Effector memory CD4-positive, alpha-beta T cell (primary cell): ENCODE results near the gene CDKAL1.

Experiments
- DNase-seq, 3 donors: peaks; one replicate each; pipeline ENCODE4 v3.0.0-alpha.2; 2020
- H3K27ac ChIP-seq: 2 replicates; pipeline ENCODE4 v1.7.0; 2013; ENCODE audit warnings: mild to moderate bottlenecking, low read length, moderate library complexity; ENCODE audit not compliant: insufficient read depth, poor library complexity, severe bottlenecking
- H3K27me3 ChIP-seq: replicated peaks from 2 replicates; pipeline ENCODE4 v1.7.0; 2013; ENCODE audit warnings: mild to moderate bottlenecking, low read length; ENCODE audit not compliant: insufficient read depth, control insufficient read depth, poor library complexity, severe bottlenecking
- H3K36me3 ChIP-seq: 2 replicates; pipeline ENCODE4 v1.7.0; 2013; ENCODE audit warnings: mild to moderate bottlenecking, low read length, moderate library complexity; ENCODE audit not compliant: control insufficient read depth, insufficient read depth
- H3K4me1 ChIP-seq: 2 replicates; pipeline ENCODE4 v1.7.0; 2013; ENCODE audit warnings: low read length, mild to moderate bottlenecking; ENCODE audit not compliant: control insufficient read depth, insufficient read depth, poor library complexity, severe bottlenecking
- H3K4me3 ChIP-seq: 2 replicates; pipeline ENCODE4 v1.7.0; 2013; ENCODE audit warnings: low read length, low read depth, mild to moderate bottlenecking; ENCODE audit not compliant: insufficient read depth, poor library complexity, severe bottlenecking
- H3K9me3 ChIP-seq: 2 replicates; pipeline ENCODE4 v1.7.0; 2013; ENCODE audit warnings: mild to moderate bottlenecking, low read length, moderate library complexity; ENCODE audit not compliant: control insufficient read depth

CDKAL1 gene

GRCh38 chr6:21131406-21131805, 597.1 kb downstream of the CDKAL1 start:
- Histone ChIP-seq H3K4me1 (no peaks in the 10 kb centered on the region), H3K27me3 (no peaks in the 10 kb centered on the region)
- DNase-seq, result no peak

GRCh38 chr6:21132446-21132845, 598.2 kb downstream of the CDKAL1 start:
- no peaks in the 10 kb centered on the region for H3K4me1 ChIP-seq
- no peaks in the 10 kb centered on the region for H3K27me3 ChIP-seq
- no peak overlapping the region for H3K27ac ChIP-seq
- DNase-seq, result no peak
- H3K36me3 ChIP-seq, result no peaks in the 10 kb centered on the region
- no peaks in the 10 kb centered on the region for H3K9me3 ChIP-seq
- H3K4me3 ChIP-seq, result no peak overlapping the region

More at GRCh38 chr6:21131406-21131805, 597.1 kb downstream of the CDKAL1 start:
- H3K27ac ChIP-seq, result no peak overlapping the region
- no peaks in the 10 kb centered on the region for H3K9me3 ChIP-seq
- H3K4me3 ChIP-seq, result no peak overlapping the region
- H3K36me3 ChIP-seq, result no peaks in the 10 kb centered on the region

- Histone ChIP-seq H3K4me1 (no peaks in the 10 kb centered on the region), H3K36me3 (no peaks in the 10 kb centered on the region), H3K27ac (no peak overlapping the region), H3K27me3 (no peaks in the 10 kb centered on the region), H3K9me3 (no peaks in the 10 kb centered on the region), H3K4me3 (no peak overlapping the region)
- DNase-seq, result no peak
Observed at GRCh38 chr6:21132856-21133838, 598.9 kb downstream of the CDKAL1 start.

GRCh38 chr6:21133901-21134300, 599.6 kb downstream of the CDKAL1 start:
- no peaks in the 10 kb centered on the region for H3K36me3 ChIP-seq
- H3K27me3 ChIP-seq, result no peaks in the 10 kb centered on the region
- no peaks in the 10 kb centered on the region for H3K4me1 ChIP-seq
- no peaks in the 10 kb centered on the region for H3K9me3 ChIP-seq
- no peak overlapping the region for H3K27ac ChIP-seq
- no peak for DNase-seq
- H3K4me3 ChIP-seq, result no peak overlapping the region

- Histone ChIP-seq H3K4me3 (no peak overlapping the region), H3K27ac (no peak overlapping the region), H3K4me1 (no peaks in the 10 kb centered on the region), H3K27me3 (no peaks in the 10 kb centered on the region), H3K36me3 (no peaks in the 10 kb centered on the region), H3K9me3 (no peaks in the 10 kb centered on the region)
- no peak for DNase-seq
Observed at GRCh38 chr6:21134356-21134755, 600.1 kb downstream of the CDKAL1 start.

- Histone ChIP-seq H3K4me1 (no peaks in the 10 kb centered on the region), H3K36me3 (no peaks in the 10 kb centered on the region), H3K9me3 (no peaks in the 10 kb centered on the region), H3K27ac (no peak overlapping the region), H3K4me3 (no peak overlapping the region), H3K27me3 (no peaks in the 10 kb centered on the region)
- DNase-seq, result no peak
Observed at GRCh38 chr6:21135484-21136013, 601.3 kb downstream of the CDKAL1 start.

GRCh38 chr6:21137700-21138335, 603.6 kb downstream of the CDKAL1 start:
- no peak for DNase-seq
- H3K4me3 ChIP-seq, result no peak overlapping the region
- H3K4me1 ChIP-seq, result no peaks in the 10 kb centered on the region
- H3K27me3 ChIP-seq, result no peaks in the 10 kb centered on the region
- H3K36me3 ChIP-seq, result no peaks in the 10 kb centered on the region
- no peak overlapping the region for H3K27ac ChIP-seq
- H3K9me3 ChIP-seq, result no peaks in the 10 kb centered on the region

GRCh38 chr6:21138336-21139069, 604.2 kb downstream of the CDKAL1 start:
- H3K4me1 ChIP-seq, result no peaks in the 10 kb centered on the region
- H3K36me3 ChIP-seq, result no peaks in the 10 kb centered on the region
- H3K9me3 ChIP-seq, result no peaks in the 10 kb centered on the region
- no peaks in the 10 kb centered on the region for H3K27me3 ChIP-seq
- no peak overlapping the region for H3K27ac ChIP-seq
- no peak overlapping the region for H3K4me3 ChIP-seq
- no peak for DNase-seq

- DNase-seq, result no peak
- H3K4me3 ChIP-seq, result no peak overlapping the region
Observed at GRCh38 chr6:21140966-21141365, 606.7 kb downstream of the CDKAL1 start.

More at GRCh38 chr6:21140966-21141365, 606.7 kb downstream of the CDKAL1 start:
- no peaks in the 10 kb centered on the region for H3K9me3 ChIP-seq
- no peaks in the 10 kb centered on the region for H3K27me3 ChIP-seq
- H3K4me1 ChIP-seq, result no peaks in the 10 kb centered on the region
- H3K36me3 ChIP-seq, result no peaks in the 10 kb centered on the region
- no peak overlapping the region for H3K27ac ChIP-seq
